GM20000 (cell line): ENCODE measurements around the gene PSTPIP2.
"Not testable (repeated sequence)": the region's sequence is repeated elsewhere in the genome, so short reads cannot be mapped to it uniquely, and the experiment has no call there.

ENCODE experiments used
- DNase-seq: peaks from one replicate; pipeline ENCODE4 v3.0.0; 2012; ENCODE audit warnings: low spot score
- TF ChIP-seq, protein P1 (sequence below): IDR thresholded peaks from 2 replicates; pipeline ENCODE4 v1.5.1; 2012; ENCODE audit warnings: mild to moderate bottlenecking, control low read depth; ENCODE audit errors: extremely low read depth, missing control alignments

Gene PSTPIP2

DNA sequence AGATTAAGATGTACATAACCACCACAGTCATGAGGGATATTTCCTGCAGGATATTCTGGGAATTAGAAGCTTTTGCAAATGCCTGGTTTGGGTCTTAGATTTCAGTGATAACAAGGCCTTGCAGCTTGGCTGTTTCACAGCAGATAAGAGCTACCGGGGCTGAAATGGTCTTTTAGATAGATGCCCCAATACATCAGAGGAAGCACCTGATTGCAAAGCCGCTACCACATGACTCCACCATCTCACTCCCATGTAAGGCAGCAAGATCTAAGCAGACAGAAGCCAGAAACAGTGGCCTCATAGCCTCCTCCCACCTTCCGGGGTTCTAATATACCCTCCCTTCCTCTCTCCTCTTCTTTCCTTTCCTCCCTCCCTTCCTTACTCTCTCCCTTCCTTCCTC is 73.8 kb downstream of the PSTPIP2 start:
- TF ChIP-seq, protein P1, sequence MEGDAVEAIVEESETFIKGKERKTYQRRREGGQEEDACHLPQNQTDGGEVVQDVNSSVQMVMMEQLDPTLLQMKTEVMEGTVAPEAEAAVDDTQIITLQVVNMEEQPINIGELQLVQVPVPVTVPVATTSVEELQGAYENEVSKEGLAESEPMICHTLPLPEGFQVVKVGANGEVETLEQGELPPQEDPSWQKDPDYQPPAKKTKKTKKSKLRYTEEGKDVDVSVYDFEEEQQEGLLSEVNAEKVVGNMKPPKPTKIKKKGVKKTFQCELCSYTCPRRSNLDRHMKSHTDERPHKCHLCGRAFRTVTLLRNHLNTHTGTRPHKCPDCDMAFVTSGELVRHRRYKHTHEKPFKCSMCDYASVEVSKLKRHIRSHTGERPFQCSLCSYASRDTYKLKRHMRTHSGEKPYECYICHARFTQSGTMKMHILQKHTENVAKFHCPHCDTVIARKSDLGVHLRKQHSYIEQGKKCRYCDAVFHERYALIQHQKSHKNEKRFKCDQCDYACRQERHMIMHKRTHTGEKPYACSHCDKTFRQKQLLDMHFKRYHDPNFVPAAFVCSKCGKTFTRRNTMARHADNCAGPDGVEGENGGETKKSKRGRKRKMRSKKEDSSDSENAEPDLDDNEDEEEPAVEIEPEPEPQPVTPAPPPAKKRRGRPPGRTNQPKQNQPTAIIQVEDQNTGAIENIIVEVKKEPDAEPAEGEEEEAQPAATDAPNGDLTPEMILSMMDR = no peak
- DNase-seq = peak; percentile 29

DNA sequence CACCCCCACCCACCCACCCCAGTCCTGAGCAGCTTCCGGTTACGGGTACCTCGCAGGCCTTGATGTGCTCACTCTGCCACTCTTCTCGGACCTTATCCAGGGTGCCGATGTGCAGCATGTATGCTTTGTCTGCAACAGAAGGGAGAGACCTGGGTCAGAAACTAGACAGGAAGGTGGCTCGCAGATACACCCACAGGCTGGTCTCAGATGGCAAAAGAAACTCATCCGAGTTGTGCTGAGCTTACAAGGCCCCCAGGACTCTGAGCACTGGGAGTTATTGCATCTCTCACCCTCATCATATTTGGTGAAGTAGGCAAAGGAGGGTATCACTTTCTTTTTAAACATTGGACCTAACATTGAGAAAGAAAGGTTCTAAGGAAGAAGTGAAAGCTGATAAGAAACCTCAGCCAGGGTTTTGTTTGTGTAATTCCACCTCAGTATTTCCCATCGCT is 74.3 kb downstream of the PSTPIP2 start:
- TF ChIP-seq, protein P1 = no peak
- peak; percentile 29 for DNase-seq

DNA sequence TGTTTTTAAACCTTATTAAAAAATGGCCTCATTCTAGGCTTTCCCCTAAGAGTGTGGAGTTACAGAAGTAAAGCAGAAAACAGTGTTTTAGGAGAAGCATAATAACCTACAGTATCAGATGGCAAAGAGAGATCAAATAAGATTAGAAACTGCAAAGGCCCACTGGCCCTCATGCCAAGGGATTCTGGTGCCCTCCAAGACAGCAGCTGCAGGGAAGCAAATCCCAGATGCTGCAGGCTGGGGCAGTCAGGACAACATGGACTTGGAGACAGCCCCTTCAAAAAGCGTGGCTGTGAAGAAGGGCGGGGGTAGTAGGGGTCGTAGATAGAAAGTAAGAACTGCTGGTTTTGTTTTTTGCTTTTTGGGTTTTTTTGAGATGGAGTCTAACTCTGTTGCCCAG is 76.6 kb downstream of the PSTPIP2 start:
- TF ChIP-seq, protein P1 = no peak
- DNase-seq = no peak

DNA sequence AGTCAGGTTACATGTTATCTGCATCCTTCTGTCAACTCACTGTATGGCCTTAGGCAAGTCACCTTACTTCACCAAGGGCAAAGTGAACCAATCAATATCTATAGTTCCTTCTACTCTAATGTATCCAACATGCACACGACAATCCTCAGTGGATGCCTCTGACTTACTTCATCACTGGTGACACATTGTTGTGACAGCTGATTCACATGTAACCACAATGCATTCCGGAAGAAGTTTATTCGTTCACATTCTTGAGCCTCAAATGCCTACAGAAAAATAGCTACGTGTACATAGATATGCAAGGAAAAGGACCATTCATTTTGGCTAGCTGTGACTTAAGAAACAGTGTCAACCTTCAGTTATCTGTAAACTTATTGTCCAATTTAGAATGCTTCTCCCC is 78.6 kb downstream of the PSTPIP2 start:
- no peak for DNase-seq
- TF ChIP-seq, protein P1 = no peak

DNA sequence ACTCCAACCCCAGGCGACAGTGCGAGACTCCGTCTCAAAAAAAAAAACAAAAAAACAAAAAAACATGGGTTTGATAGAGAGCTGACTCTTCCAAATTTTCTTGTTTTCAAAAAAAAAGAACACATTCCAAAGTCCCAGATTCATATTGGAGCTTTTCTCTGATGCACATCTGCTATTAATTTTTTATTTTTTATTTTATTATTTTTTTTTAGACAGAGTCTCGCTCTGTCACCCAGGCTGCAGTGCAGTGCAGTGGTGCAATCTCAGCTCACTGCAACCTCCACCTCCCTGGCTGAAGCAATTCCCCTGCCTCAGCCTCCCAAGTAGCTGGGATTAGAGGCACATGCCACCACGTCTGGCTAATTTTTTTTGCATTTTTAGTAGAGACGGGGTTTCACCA is 79.5 kb downstream of the PSTPIP2 start:
- not testable (repeated sequence) for DNase-seq

DNA sequence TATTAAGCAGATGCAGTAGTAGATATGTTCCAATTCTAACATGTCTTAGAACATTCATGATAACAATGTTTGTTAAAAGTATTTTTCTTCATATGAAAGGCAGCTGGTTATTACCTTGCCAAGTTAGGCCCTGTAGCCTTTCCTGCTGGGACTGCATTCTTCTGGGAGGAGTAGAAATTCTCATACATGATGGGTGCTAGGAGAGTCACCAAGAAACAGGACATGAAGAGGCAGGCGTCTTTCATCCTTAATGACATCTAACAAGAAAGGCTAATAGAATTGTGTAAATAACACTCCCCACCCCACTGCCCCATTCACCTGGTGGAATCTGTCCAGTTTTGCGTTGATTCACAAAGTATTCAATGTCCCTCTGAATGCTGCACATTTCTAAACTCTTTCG is 80.3 kb downstream of the PSTPIP2 start:
- TF ChIP-seq, protein P1 = no peak
- DNase-seq = no peak

DNA sequence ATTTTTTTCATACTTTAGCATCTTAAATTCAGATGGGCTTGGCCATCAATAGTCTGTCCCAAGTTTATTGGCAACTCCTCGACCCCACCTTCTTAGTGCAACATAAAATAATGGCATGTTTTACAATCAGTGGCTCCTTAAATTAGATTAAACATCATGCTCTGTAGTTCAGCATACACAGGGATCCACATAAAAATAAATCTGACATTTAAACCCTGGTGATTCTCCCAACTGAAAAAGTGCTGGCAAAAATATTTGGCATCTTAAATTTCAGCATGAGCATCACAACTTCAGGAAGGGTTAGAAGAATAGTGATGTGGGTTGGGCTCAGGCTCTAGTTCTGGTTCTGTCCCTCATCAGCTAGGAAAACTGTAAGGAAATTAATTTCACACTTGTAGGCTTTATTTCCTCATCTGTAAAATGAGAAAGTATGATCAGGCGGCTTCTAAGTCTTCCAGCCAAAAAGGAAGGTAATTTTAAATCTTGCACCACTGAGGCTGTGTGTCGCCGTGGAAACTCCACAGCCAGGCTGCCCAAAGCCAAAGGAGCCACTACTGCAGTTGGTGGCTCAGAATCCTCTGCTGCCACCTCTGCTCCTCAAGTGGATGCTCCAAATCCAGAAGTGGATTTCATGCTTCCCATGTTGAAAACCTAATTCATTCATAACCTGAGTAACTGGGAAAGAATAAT is 87.4 kb downstream of the PSTPIP2 start:
- TF ChIP-seq, protein P1 = no peak
- DNase-seq = no peak

DNA sequence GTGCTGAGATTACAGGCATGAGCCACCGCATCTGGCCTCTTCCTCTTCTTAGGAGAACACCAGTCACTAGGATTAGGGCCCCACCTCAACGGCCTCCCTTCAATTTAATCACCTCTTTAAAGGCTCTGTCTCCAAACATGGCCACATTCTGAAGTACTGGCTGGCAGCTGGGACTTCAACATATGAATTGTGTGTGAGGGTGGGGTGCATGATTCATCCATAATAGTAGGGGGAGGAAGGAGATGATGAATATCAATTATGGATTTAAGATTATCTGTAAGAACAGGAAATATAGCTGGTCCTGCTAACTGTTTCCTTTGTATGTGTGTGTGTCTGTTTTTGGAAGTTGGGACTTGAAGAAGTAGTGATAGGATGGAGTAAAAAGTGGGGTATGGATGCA is 90.2 kb downstream of the PSTPIP2 start:
- no peak for DNase-seq
- TF ChIP-seq, protein P1 = no peak
